GM04504 (cell line): ENCODE results near the gene OAS1.

Source experiments
- DNase-seq: peaks from one replicate; pipeline ENCODE4 v3.0.0-alpha.2; 2012; ENCODE audit warnings: low read depth

Gene OAS1

DNA sequence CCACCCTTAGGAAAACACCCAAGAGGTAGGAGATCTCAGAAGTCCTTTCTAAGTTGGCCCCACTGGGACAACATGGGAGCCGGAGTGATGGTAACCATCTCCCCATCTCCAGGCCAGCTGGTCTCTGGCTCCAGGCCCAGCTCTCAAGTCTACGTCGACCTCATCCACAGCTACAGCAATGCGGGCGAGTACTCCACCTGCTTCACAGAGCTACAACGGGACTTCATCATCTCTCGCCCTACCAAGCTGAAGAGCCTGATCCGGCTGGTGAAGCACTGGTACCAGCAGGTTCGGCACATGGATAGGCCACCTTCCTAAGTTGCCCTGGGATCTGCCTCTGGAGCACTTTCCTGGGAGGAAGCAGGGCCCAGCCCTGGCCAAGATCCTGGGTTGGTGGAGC lies 60.5 kb downstream of the OAS1 start:
- DNase-seq: no peak

DNA sequence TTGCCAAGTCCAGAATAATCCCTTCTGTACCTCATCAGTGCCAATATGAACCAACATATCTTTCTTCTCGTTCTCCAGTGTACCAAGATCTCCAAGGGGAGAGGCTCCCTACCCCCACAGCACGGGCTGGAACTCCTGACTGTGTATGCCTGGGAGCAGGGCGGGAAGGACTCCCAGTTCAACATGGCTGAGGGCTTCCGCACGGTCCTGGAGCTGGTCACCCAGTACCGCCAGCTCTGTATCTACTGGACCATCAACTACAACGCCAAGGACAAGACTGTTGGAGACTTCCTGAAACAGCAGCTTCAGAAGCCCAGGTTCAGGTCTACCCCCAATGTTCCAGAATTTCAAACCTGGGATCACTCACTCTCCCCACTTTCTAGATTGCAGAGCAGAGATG lies 61.1 kb downstream of the OAS1 start:
- DNase-seq: no peak
